ENCODE measurements around the gene H6PD. TPM values are rescaled to one million over a fixed set of nuclear protein-coding genes. Genes with fewer than 3 reads are reported as not detected.
A peak's percentile ranks its signal among the peaks of the same experiment; 100 is the strongest.

Gene H6PD
- total and polyA plus RNA-seq, 8 donors = 8.7 to 34.2 (median 16.1) TPM

DNA sequence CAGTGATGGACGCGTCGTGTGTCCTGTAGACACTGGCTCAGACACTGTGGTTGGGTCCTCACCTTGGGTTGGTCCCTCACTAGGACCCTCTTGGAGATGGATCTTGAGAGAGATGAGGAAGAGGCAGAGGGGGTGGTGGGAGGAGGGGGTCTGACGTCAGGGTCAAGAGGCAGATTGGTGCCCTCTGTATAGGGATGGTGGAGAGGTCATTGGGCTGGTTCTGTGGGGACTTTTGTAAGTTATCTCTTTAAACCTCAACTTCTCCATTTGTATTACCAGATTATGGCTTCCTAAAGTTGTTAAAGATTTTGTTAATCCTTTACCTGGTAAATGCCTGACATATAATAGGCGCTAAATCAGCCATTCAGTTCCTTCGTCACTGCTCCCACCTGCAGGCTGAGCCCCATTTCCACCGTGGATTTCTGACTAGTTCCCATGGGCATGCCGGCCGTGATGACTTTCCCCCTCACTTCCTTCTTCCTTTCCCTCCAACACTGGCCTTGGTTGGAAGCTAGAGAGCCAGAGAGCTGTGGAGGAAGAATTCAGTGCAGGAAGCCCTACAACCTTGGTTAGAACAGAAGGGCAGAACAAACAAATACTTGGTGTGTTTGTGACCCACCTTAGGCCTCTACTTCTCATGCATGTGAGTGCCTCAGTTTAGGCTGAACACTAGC lies 8.6 kb downstream of the H6PD start:
- H3K36me3 ChIP-seq = peaks cover 0 to 8% (median 3%) of the 10 kb centered on the region in 3 donors
- peak overlapping the region in 3 of 4 donors; percentile 74 to 91 (median 91) for H3K27ac ChIP-seq
- no peak for ATAC-seq
- FAIRE-seq = no peak
- intact Hi-C loops (cut with DNase I) = no loop called here
- no peak for DNase-seq
- WGBS, 2 donors = 48 to 63% methylated on average over 9 of the region's 9 CpGs
- H3K4me3 ChIP-seq = peak overlapping the region in 1 of 4 donors; percentile 9
- TF ChIP-seq, protein P1, sequence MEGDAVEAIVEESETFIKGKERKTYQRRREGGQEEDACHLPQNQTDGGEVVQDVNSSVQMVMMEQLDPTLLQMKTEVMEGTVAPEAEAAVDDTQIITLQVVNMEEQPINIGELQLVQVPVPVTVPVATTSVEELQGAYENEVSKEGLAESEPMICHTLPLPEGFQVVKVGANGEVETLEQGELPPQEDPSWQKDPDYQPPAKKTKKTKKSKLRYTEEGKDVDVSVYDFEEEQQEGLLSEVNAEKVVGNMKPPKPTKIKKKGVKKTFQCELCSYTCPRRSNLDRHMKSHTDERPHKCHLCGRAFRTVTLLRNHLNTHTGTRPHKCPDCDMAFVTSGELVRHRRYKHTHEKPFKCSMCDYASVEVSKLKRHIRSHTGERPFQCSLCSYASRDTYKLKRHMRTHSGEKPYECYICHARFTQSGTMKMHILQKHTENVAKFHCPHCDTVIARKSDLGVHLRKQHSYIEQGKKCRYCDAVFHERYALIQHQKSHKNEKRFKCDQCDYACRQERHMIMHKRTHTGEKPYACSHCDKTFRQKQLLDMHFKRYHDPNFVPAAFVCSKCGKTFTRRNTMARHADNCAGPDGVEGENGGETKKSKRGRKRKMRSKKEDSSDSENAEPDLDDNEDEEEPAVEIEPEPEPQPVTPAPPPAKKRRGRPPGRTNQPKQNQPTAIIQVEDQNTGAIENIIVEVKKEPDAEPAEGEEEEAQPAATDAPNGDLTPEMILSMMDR (IDR thresholded peaks at IDR 0.05) = no peak
- no peaks in the 10 kb centered on the region for H3K27me3 ChIP-seq
- H3K4me1 ChIP-seq = peaks cover 22 to 70% (median 44%) of the 10 kb centered on the region in 3 donors
- no peaks in the 10 kb centered on the region for H3K9me3 ChIP-seq

DNA sequence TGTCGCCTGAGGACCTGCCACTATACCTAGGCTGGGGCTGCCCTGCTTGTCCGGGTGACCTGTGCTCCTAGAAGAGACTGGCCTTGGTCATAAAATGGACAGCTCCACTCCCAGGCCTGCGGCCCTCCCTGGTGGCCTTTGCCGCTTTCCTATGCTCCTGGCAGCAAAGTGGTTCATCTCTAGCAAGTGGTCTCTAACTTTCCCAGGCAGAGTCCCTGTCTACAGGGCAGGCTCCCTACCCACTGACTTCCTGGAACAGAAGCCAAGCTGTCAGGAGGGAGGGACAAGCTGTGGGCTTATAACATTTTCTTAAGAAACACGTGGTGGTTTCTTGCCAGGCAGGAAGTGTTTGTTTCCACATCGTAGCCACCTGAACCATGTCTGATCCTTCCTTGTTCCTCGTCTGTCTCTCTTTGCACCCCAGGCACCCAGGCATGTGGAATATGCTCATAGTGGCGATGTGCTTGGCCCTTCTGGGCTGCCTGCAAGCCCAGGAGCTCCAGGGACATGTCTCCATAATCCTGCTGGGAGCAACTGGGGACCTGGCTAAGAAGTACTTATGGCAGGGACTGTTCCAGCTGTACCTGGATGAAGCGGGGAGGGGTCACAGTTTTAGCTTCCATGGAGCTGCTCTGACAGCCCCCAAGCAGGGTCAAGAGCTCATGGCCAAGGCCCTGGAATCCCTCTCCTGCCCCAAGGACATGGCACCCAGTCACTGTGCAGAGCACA lies 10.1 kb downstream of the H6PD start:
- no peak for FAIRE-seq
- intact Hi-C loops (cut with DNase I) = no loop called here

DNA sequence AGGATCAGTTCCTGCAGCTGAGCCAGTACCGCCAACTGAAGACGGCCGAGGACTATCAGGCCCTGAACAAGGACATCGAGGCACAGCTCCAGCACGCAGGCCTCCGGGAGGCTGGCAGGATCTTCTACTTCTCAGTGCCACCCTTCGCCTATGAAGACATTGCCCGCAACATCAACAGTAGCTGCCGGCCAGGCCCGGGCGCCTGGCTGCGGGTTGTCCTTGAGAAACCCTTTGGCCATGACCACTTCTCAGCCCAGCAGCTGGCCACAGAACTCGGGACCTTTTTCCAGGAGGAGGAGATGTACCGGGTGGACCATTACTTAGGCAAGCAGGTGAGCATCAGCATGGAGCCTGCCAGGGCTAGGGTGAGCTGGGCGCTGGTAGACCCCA lies 10.7 kb downstream of the H6PD start:
- Histone ChIP-seq H3K4me1 (peaks cover 36 to 65% (median 45%) of the 10 kb centered on the region in 3 donors), H3K27ac (peak overlapping the region; percentile 26 to 91 (median 60)), H3K36me3 (peaks cover 0 to 8% (median 3%) of the 10 kb centered on the region in 3 donors), H3K4me3 (no peak overlapping the region), H3K27me3 (no peaks in the 10 kb centered on the region), H3K9me3 (no peaks in the 10 kb centered on the region)
- DNase-seq (peak in 2 of 6 donors; percentile 40 to 72), ATAC-seq (no peak), FAIRE-seq (no peak)
- intact Hi-C loops (cut with DNase I) = no loop called here
- TF ChIP-seq, protein P1 (IDR thresholded peaks at IDR 0.05) = no peak
- whole genome bisulfite sequencing, 2 donors = 69 to 70% methylated on average over 15 of the region's 15 CpGs

More for the DNA sequence above, 10.1 kb downstream of the H6PD start:
- Histone ChIP-seq H3K9me3 (no peaks in the 10 kb centered on the region), H3K27ac (peak overlapping the region; percentile 26 to 91 (median 60)), H3K4me3 (no peak overlapping the region), H3K27me3 (no peaks in the 10 kb centered on the region), H3K36me3 (peaks cover 0 to 8% (median 3%) of the 10 kb centered on the region in 3 donors), H3K4me1 (peaks cover 33 to 66% (median 41%) of the 10 kb centered on the region in 3 donors)
- TF ChIP-seq, protein P1 (IDR thresholded peaks at IDR 0.05) = no peak
- WGBS, 2 donors = 61 to 63% methylated on average over 9 of the region's 9 CpGs
- ATAC-seq (peak; percentile 36 to 55 (median 50)), DNase-seq (peak; percentile 42 to 74 (median 60))

DNA sequence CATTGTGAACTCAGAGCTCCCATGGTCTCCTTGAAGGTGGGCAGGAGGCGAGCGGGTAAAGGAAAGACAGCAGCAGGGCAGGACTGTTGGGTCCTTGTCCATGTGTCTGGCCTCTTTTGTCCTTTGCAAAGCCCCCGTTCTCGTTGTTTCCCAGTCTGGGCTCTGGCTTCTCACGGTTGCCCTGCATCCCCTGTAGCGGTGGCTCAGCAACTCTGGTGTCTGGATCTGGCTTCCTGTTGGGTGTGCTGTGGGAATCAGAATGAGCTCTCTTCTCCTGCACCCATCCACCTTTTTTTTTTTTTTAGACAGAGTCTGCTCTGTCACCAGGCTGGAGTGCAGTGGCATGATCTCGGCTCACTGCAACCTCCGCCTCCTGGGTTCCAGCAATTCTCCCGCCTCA lies 11.1 kb downstream of the H6PD start:
- Histone ChIP-seq H3K27ac (peak overlapping the region in 1 of 4 donors; percentile 91), H3K4me3 (no peak overlapping the region), H3K27me3 (no peaks in the 10 kb centered on the region), H3K4me1 (peaks cover 39 to 60% (median 45%) of the 10 kb centered on the region in 3 donors), H3K36me3 (peaks cover 0 to 8% (median 3%) of the 10 kb centered on the region in 3 donors), H3K9me3 (no peaks in the 10 kb centered on the region)
- intact Hi-C loops (cut with DNase I) = no loop called here
- FAIRE-seq (no peak), ATAC-seq (no peak), DNase-seq (no peak)
- TF ChIP-seq, protein P1 (IDR thresholded peaks at IDR 0.05) = no peak
- WGBS, 2 donors = 96% methylated on average over 9 of the region's 9 CpGs
